K562 (cell line): ENCODE data around the gene CGREF1. TPM values are rescaled to one million over a fixed set of nuclear protein-coding genes. Genes with fewer than 3 reads are reported as not detected.

Experiments
- NR4A1 ChIP-seq, 2 experiments: fragments of 250-450 bp in 1 of 2; fragments of 450-650 bp in 1 of 2; sonication (Bioruptor Pico) in 1 of 2; IDR thresholded peaks; 2 replicates each; pipeline versions ENCODE4 v1.4.0 to v1.6.1; 2016 to 2020; ENCODE audit warnings: mild to moderate bottlenecking in 2 of 2, missing compliant biosample characterization in 1 of 2, missing genetic modification characterization in 1 of 2, moderate library complexity in 1 of 2
- polyA plus RNA-seq, 8 experiments: library from polyadenylated mRNA; depleted of rRNA in 4 of 8; stranded (reverse) in 5 of 8; unstranded in 3 of 8; fragments of >200 nt; fragmentation: Nextera tagmentation in 2 of 8; fragmentation: Illumina TruSeq in 1 of 8; extraction: Ambion mirVana in 2 of 8; extraction: Trizol in 1 of 8; gene quantifications; 2 replicates each; pipeline versions ENCODE4 v1.2.1 to v1.2.3, GENCODE V29; 2011 to 2014; ENCODE audit warnings: inconsistent platforms in 1 of 8, missing spikeins in 1 of 8
- total RNA-seq, 7 experiments: library from RNA; depleted of rRNA in 6 of 7; stranded (reverse); fragments of >200 nt in 6 of 7; fragmentation: Illumina TruSeq in 2 of 7; extraction: Trizol in 2 of 7; gene quantifications; 2 replicates each; pipeline versions ENCODE4 v1.2.1 to v1.2.3, GENCODE V29; 2011 to 2021; ENCODE audit warnings: low replicate concordance in 1 of 7
- TF ChIP-seq, protein P1 (sequence below): fragments of 250-450 bp; sonication (Bioruptor Pico); IDR thresholded peaks from 2 replicates; pipeline ENCODE4 v1.4.0; 2020

CGREF1 gene
- total and polyA plus RNA-seq, 9 of the 15 experiments (the other 6 are each of a cell fraction or from before 2014, with no cell fraction given) = 0.07 to 0.50 (median 0.37) TPM

DNA sequence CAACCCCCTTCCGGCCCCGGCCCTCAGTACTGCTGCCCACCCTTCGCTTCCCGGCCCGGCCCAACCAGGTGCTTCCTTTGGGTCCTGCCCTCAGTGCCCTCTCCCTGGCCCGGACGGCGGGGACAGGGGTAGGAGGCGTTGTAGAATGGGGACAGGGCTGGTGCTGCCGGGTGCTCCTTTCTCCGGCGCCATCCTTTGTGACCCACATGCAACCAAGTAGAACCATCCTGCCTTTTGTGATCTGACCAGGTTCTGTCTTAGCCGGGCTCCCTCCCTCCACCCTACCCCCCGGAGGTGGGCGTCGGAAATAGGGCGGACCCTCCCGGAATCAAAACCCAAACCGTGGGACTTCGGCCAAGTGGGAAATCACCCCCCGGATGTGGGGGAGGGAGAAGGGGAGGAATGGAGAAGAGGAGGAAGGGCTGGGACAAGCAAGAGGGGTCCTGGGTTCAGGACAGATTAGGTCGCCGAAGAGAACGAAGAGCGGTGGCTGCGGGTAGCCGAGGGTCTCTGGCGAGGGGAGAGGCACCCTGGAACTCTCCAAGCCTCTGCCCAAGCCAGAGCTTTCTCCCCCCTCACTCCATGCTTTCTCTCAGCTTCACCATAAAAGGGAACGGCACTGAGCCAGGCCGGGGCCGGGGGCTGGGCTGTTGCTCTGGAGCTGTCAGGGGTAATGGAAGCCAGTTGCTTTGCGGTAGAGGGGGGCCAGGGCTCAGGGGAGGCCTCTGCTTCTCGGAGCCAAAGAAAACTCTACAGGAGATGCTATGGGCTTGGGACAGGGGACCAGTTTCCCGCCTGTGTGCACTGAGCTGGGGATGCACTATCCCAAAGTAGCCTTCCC, 46.7 kb downstream of the CGREF1 start (continued):
- TF ChIP-seq, protein P1, sequence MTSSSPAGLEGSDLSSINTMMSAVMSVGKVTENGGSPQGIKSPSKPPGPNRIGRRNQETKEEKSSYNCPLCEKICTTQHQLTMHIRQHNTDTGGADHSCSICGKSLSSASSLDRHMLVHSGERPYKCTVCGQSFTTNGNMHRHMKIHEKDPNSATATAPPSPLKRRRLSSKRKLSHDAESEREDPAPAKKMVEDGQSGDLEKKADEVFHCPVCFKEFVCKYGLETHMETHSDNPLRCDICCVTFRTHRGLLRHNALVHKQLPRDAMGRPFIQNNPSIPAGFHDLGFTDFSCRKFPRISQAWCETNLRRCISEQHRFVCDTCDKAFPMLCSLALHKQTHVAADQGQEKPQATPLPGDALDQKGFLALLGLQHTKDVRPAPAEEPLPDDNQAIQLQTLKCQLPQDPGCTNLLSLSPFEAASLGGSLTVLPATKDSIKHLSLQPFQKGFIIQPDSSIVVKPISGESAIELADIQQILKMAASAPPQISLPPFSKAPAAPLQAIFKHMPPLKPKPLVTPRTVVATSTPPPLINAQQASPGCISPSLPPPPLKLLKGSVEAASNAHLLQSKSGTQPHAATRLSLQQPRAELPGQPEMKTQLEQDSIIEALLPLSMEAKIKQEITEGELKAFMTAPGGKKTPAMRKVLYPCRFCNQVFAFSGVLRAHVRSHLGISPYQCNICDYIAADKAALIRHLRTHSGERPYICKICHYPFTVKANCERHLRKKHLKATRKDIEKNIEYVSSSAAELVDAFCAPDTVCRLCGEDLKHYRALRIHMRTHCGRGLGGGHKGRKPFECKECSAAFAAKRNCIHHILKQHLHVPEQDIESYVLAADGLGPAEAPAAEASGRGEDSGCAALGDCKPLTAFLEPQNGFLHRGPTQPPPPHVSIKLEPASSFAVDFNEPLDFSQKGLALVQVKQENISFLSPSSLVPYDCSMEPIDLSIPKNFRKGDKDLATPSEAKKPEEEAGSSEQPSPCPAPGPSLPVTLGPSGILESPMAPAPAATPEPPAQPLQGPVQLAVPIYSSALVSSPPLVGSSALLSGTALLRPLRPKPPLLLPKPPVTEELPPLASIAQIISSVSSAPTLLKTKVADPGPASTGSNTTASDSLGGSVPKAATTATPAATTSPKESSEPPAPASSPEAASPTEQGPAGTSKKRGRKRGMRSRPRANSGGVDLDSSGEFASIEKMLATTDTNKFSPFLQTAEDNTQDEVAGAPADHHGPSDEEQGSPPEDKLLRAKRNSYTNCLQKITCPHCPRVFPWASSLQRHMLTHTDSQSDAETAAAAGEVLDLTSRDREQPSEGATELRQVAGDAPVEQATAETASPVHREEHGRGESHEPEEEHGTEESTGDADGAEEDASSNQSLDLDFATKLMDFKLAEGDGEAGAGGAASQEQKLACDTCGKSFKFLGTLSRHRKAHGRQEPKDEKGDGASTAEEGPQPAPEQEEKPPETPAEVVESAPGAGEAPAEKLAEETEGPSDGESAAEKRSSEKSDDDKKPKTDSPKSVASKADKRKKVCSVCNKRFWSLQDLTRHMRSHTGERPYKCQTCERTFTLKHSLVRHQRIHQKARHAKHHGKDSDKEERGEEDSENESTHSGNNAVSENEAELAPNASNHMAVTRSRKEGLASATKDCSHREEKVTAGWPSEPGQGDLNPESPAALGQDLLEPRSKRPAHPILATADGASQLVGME = 0 out of 2 replicates have a peak, but pooled peaks have one; percentile 61
- TF ChIP-seq NR4A1 (CRISPR knock-in tag; IDR thresholded peaks at IDR 0.05) (0 out of 2 replicates have a peak, but pooled peaks have one; percentile 23), NR4A1 (tag; IDR thresholded peaks at IDR 0.05) (no peak)
